Endothelial cell (in vitro differentiated cells): ENCODE measurements around the gene CHRNB2. TPM values are rescaled to one million over a fixed set of nuclear protein-coding genes. Genes with fewer than 3 reads are reported as not detected.

Source experiments
- DNase-seq: peaks from one replicate; pipeline ENCODE4 v3.0.0; 2021; ENCODE audit warnings: low spot score
- H3K27ac Mint-ChIP-seq: one replicate; pipeline ENCODE4 v1.8.0; 2021; ENCODE audit warnings: mixed read lengths, inconsistent platforms; ENCODE audit not compliant: unreplicated experiment
- H3K27me3 Mint-ChIP-seq: one replicate; pipeline ENCODE4 v1.8.0; 2021; ENCODE audit warnings: mild to moderate bottlenecking, moderate library complexity, mixed read lengths, inconsistent platforms; ENCODE audit not compliant: unreplicated experiment
- H3K36me3 Mint-ChIP-seq: one replicate; pipeline ENCODE4 v1.8.0; 2021; ENCODE audit warnings: mild to moderate bottlenecking, low read depth, mixed read lengths, inconsistent platforms; ENCODE audit not compliant: unreplicated experiment
- H3K4me1 Mint-ChIP-seq: one replicate; pipeline ENCODE4 v1.8.0; 2021; ENCODE audit warnings: mild to moderate bottlenecking, mixed read lengths, inconsistent platforms; ENCODE audit not compliant: unreplicated experiment
- H3K4me3 Mint-ChIP-seq: one replicate; pipeline ENCODE4 v1.8.0; 2021; ENCODE audit warnings: mild to moderate bottlenecking, mixed read lengths, inconsistent platforms; ENCODE audit not compliant: unreplicated experiment
- H3K9me3 Mint-ChIP-seq: one replicate; pipeline ENCODE4 v1.8.0; 2021; ENCODE audit warnings: mixed read lengths, inconsistent platforms; ENCODE audit not compliant: unreplicated experiment
- total RNA-seq: library from RNA; stranded (reverse); fragmentation: NEBNext Ultra II Directional; extraction: Animal tissue kit (Norgen Biotek cat#: 25700); gene quantifications from one replicate; pipeline ENCODE4 v1.2.1, GENCODE V29; 2021; ENCODE audit not compliant: unreplicated experiment
- TF ChIP-seq, protein P1 (sequence below): fragments of 200-600 bp; sonication (generic); IDR thresholded peaks from one replicate; pipeline ENCODE4 v1.5.0; 2021; ENCODE audit warnings: antibody characterized with exemption; ENCODE audit not compliant: unreplicated experiment

The CHRNB2 gene
- total RNA-seq, 1 donor from 2014 or later: 0.44 TPM

DNA sequence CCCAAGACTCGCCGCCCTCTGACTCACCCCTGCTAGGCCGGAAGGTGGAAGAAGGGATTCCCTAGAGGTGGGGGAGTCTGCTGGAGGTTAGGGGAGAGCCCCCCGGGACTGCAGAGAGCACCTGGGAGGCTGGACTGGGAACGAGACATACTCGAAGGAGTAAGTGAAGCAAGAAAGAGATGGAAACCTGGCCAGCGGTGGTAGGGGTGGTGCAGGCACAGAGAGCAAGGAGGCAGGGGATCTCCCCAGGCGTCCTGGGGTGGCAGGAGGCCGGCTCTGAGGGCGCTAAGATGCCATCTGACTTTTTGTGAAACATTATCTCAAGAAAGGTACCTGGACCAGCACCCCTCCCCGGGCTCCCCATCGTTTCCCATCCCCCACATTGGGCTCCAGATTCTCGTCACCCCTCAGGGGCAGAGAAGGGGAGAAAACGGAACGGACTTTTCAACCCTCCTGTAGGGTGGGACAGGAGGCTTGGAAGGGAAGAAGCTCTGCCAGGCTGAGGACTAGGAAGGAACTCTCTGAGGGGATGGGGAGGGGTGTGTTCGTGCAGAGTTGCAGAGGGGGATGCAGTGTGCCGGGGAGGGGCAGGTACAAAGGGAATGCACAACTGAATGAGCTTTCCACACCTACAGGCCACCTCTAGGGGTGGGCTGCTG lies 708 bp downstream of the CHRNB2 start:
- Mint-ChIP-seq H3K27me3 (peaks cover 5% of the 10 kb centered on the region), H3K9me3 (no peaks in the 10 kb centered on the region), H3K36me3 (peaks cover 4% of the 10 kb centered on the region), H3K4me3 (peak overlapping the region; percentile 21), H3K27ac (no peak overlapping the region), H3K4me1 (peaks cover 3% of the 10 kb centered on the region)
- DNase-seq: no peak
- TF ChIP-seq, protein P1, sequence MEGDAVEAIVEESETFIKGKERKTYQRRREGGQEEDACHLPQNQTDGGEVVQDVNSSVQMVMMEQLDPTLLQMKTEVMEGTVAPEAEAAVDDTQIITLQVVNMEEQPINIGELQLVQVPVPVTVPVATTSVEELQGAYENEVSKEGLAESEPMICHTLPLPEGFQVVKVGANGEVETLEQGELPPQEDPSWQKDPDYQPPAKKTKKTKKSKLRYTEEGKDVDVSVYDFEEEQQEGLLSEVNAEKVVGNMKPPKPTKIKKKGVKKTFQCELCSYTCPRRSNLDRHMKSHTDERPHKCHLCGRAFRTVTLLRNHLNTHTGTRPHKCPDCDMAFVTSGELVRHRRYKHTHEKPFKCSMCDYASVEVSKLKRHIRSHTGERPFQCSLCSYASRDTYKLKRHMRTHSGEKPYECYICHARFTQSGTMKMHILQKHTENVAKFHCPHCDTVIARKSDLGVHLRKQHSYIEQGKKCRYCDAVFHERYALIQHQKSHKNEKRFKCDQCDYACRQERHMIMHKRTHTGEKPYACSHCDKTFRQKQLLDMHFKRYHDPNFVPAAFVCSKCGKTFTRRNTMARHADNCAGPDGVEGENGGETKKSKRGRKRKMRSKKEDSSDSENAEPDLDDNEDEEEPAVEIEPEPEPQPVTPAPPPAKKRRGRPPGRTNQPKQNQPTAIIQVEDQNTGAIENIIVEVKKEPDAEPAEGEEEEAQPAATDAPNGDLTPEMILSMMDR: no peak

DNA sequence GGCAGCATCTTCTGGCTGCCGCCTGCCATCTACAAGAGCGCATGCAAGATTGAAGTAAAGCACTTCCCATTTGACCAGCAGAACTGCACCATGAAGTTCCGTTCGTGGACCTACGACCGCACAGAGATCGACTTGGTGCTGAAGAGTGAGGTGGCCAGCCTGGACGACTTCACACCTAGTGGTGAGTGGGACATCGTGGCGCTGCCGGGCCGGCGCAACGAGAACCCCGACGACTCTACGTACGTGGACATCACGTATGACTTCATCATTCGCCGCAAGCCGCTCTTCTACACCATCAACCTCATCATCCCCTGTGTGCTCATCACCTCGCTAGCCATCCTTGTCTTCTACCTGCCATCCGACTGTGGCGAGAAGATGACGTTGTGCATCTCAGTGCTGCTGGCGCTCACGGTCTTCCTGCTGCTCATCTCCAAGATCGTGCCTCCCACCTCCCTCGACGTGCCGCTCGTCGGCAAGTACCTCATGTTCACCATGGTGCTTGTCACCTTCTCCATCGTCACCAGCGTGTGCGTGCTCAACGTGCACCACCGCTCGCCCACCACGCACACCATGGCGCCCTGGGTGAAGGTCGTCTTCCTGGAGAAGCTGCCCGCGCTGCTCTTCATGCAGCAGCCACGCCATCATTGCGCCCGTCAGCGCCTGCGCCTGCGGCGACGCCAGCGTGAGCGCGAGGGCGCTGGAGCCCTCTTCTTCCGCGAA lies 3.8 kb downstream of the CHRNB2 start:
- no peak for DNase-seq
- Mint-ChIP-seq H3K4me3 (peak overlapping the region; percentile 67), H3K9me3 (no peaks in the 10 kb centered on the region), H3K27ac (peak overlapping the region; percentile 67), H3K27me3 (peaks cover 5% of the 10 kb centered on the region), H3K36me3 (peaks cover 4% of the 10 kb centered on the region), H3K4me1 (peaks cover 3% of the 10 kb centered on the region)
- TF ChIP-seq, protein P1: no peak

DNA sequence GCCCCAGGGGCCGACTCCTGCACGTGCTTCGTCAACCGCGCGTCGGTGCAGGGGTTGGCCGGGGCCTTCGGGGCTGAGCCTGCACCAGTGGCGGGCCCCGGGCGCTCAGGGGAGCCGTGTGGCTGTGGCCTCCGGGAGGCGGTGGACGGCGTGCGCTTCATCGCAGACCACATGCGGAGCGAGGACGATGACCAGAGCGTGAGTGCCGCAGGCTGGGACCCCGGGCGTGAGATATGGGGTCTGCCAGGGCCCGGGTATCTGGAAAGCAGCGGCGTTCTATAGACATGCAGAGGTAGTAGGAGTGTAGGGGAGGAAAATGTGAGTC lies 4.3 kb downstream of the CHRNB2 start:
- DNase-seq: no peak
- no peak overlapping the region for H3K4me3 Mint-ChIP-seq
- H3K27ac Mint-ChIP-seq: no peak overlapping the region
- H3K4me1 Mint-ChIP-seq: peaks cover 3% of the 10 kb centered on the region
- no peaks in the 10 kb centered on the region for H3K9me3 Mint-ChIP-seq
- H3K27me3 Mint-ChIP-seq: peaks cover 3% of the 10 kb centered on the region
- H3K36me3 Mint-ChIP-seq: peaks cover 4% of the 10 kb centered on the region
- TF ChIP-seq, protein P1: no peak

DNA sequence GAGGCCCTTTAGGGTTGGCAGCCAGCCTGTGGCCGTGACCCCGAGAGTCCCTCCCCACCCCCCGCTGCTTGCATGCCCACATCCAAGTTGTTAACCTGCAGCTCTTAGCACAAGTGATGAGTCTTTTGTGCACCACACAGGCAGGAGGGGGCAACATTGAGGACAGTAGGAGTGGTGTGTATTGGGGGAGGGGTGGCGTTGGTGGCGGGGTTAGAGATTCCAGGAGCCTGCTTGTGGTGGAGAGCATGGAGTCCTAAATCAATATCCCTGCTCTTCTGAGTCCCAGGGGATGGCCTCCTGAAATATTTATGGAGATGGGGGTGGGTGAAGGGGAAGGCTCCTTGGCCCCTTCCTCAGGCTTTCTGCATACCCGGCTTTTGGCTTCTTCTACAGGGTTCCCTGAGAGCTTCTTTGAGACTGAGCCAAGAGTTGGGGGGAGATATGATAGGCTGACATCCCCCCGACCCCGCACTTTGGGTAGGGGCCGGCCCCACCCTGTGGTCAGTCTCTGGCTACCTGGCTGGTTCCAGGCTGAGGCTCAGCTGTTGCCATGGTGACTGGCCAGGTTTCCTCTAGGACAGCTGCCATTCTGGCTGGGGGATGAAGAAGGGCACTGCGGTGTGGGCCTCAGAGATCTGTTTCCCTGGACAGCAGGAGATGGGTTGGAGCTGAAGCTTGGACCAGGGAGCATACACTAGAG lies 5.0 kb downstream of the CHRNB2 start:
- peaks cover under 1% of the 10 kb centered on the region for H3K4me1 Mint-ChIP-seq
- no peak for DNase-seq
- H3K27ac Mint-ChIP-seq: no peak overlapping the region
- H3K4me3 Mint-ChIP-seq: no peak overlapping the region
- no peaks in the 10 kb centered on the region for H3K9me3 Mint-ChIP-seq
- TF ChIP-seq, protein P1: no peak
- peaks cover 4% of the 10 kb centered on the region for H3K27me3 Mint-ChIP-seq
- H3K36me3 Mint-ChIP-seq: peaks cover 4% of the 10 kb centered on the region

DNA sequence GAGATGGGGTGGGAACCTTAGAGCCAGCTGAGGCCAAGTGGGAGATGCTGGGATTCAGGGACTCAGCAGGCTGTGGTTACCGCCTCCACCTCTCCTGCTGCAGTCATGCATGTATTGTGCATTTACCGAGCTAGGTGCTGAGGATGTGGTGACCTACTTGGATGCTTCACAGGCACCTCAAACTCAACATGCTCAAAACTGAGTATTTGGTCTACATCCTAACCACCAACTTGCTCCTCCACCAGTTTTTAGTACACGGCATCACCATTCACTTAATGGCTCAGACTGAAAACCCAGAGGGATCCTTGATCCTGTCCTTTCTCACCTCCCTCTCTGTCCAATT lies 5.6 kb downstream of the CHRNB2 start:
- DNase-seq: no peak
- Mint-ChIP-seq H3K4me3 (no peak overlapping the region), H3K36me3 (peaks cover 4% of the 10 kb centered on the region), H3K4me1 (peaks cover 3% of the 10 kb centered on the region), H3K27ac (no peak overlapping the region), H3K9me3 (no peaks in the 10 kb centered on the region), H3K27me3 (peaks cover 4% of the 10 kb centered on the region)
- TF ChIP-seq, protein P1: no peak
